ENCODE results near the gene STRBP. TPM values are rescaled to one million over a fixed set of nuclear protein-coding genes. Genes with fewer than 3 reads are reported as not detected.

Gene STRBP
- total RNA-seq (2022; extraction: Qiagen RNA extraction; ENCODE audit: low read depth) = 11.0 to 16.9 TPM (median 14.2 TPM) in 5 replicates

GRCh38 chr9:123268465-123269259 lies at the start of gene STRBP:
Gene STRBP (minus strand): TSS chr9:123268586. CDS start chr9:123184134, 84,452 bp downstream.

Other genes starting within 250 kb of the STRBP start
- not detected in 5 replicates for gene GPR21, start 234.9 kb downstream of the STRBP start, total RNA-seq (2022; extraction: Qiagen RNA extraction; ENCODE audit: low read depth)
- 0.06 to 0.18 TPM (median 0.09 TPM) in 5 replicates for gene CRB2, start 87.6 kb upstream of the STRBP start, total RNA-seq (2022; extraction: Qiagen RNA extraction; ENCODE audit: low read depth)